HG03460 (cell line): ENCODE results near the gene OXSM.
A peak's percentile ranks its signal among the peaks of the same experiment; 100 is the strongest.

Experiments
- ATAC-seq: cut with Tn5 transposase; IDR thresholded peaks from one replicate; pipeline ENCODE4 v1.9.1; 2021; ENCODE audit not compliant: unreplicated experiment

OXSM gene

DNA sequence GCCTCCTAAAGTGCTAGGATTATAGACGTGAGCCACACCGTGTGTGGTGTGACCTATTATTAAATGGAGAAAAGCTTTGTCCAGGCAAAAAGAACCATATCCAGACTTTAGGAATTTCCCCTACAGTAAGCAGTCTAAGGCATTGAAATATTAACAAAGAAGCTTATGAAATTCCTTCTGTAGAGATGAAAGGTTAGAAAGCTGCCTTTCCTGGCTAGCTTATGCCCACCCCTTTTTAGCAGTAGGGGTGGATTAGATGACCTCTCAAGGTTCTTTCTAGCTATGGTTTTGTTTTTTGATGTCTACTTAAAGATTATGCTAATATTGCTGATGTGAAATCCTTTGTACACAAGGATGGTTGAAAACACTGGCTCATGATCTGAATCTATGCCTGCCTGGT is 13.9 kb downstream of the OXSM start:
- no peak for ATAC-seq

DNA sequence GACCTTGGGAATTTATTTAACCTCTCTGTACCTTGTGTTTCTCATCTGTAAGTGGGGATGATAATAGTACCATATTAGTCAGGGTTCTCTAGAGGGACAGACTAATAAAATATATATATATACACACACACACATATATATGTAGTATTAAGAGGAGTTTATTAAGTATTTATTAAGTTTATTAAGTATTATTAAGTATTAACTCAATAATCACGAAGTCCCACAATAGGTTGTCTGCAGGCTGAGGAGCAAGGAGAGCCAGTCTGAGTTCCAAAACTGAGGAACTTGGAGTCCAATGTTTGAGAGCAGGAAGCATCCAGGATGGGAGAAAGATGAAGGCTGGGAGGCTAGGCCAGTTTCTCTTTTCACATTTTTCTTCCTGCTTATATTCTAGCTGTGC is 14.8 kb downstream of the OXSM start:
- no peak for ATAC-seq

GRCh38 chr3:25812644-25813043 is 22.8 kb downstream of the OXSM start:
- ATAC-seq = no peak

DNA sequence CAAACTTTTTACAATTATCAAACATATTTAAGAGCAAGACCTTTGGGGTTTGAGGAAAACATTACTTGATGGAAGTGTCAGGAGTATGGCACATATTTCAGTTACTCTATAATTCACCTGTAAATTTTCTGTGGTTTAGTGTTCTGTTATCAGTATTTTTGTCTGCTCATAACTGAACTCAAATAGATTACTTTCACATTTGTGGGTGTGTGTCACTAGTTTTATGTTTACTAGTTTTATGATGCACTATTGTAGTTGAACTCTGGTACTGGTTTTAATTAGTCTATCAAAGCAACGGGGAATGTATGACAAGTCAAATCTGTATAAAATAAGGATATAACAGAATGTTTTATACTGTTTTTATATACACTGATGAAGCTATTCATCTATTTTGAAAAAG is 27.2 kb downstream of the OXSM start:
- no peak for ATAC-seq

DNA sequence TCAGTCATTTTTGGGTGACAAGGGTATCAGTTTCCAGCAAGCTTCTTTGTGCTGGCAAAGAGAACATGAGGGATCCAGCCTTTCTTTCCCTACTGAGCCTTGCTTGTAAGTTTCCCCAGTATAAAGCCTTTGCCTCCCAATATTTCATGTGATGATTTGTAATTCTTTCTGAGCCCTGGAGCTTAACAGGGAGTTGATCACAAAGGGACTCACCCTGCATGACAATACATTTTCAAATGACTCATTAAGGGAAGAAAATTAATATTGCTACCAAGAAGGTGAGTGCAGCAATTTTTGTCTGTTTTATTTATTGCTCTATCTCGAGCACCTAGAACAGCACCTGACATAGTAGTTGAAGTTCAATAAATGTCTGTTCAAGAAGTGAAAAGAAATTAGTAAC is 27.7 kb downstream of the OXSM start:
- no peak for ATAC-seq

- ATAC-seq = no peak
Measured at GRCh38 chr3:25818335-25818734, 28.4 kb downstream of the OXSM start.

DNA sequence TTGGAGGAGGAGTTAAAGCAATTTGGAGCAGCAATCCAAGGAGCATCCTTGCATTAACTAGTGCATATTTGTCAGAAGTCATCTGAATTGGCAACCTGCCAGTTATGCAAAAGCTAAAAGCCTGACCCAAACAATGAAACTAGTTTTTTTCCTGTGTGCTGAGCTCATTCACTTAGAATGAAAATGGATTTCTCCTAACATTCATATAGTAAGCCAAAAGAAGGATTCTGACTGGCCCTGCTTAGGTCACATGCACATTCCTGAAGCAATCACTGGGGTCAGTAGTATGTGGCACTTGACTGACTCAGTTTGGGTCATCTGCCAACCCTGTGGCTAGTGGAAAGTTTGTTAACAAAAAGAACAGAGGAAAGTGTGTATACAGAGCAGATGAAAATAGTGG is 30.5 kb downstream of the OXSM start:
- no peak for ATAC-seq

- ATAC-seq = no peak
Measured at GRCh38 chr3:25820816-25821486, 31.1 kb downstream of the OXSM start.

- ATAC-seq = no peak
Measured at GRCh38 chr3:25821746-25822573, 32.1 kb downstream of the OXSM start.

DNA sequence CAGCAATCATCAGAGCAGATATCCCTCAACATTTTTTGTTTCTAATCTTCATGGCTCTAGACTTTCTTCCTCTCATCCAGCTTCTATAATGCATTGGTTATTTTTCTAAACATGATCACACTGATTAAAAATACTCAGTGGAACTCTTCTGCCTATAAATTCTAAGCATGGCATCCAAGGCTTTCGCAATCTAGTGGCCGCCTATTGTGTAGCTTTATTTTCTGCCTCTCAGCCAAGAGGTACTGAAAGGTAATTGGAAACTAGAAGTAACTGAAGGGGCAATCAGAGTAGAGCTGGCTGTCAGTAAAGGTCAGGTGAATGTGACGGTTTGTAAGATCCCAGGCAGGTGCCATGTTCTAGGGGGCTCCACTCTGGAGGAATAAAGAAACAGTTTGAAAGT is 33.4 kb downstream of the OXSM start:
- no peak for ATAC-seq

GRCh38 chr3:25826510-25826909 is 36.6 kb downstream of the OXSM start:
- ATAC-seq = no peak

- no peak for ATAC-seq
Measured at GRCh38 chr3:25830373-25831280, 40.7 kb downstream of the OXSM start.

DNA sequence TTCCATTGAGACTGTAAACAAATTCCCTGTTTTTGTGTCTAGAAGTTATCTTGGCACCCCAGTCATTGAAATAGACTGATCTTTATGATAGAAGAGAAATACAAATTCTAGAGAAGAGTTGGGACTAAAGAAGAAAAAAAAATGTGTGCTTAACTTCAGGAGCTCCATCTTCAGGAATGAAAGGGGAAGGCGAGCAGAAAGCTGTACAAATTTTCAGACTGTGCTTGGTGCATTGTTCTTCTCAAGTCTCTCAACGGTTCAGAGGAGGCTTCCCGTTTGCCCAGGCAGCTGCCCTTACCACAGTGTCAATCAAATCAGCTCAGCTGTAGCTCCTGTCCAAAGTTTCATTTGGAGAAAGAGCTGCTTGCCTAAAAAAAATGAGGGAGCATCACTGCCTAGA is 41.7 kb downstream of the OXSM start:
- ATAC-seq = no peak

DNA sequence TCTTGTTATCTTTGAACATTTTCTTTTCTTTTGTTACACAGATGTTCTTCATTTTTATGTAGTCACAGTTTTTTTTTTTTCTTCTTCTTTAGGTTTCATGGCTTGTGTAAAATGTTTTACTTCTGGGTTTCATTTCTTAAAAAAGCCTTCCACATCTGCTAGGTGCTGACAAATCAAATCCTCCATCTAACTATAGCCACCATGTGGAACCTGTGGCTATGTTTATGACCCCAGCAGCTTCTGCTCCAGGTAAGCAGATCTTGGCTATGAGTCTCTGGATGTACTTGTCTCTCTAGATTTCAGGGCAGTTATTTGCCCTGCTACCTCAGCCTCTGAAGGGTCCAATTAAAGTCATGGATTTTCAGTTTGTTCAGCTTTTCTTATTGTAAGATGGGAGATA is 44.5 kb downstream of the OXSM start:
- peak; percentile 66 for ATAC-seq

DNA sequence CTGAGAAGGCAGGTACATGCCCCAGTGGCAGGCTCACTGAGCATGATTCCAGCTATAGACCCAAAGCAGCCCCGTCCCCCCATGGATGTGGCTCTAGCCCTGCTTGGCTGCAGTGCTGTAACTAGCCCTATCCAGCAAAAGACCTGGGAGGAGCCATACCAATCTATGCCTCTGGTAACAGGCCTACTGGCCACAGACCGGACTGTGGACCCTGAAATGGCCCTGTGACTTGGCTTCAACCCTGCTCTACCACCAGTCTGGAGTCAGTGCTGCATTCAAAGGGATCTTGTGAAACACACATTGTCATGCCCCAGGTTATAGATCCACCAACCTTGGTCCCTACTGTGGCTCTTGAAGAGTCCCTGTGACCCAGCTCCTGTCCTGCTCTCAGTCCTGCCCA is 46.7 kb downstream of the OXSM start:
- ATAC-seq = no peak

GRCh38 chr3:25837038-25837437 is 47.1 kb downstream of the OXSM start:
- no peak for ATAC-seq

GRCh38 chr3:25840099-25840498 is 50.2 kb downstream of the OXSM start:
- ATAC-seq = no peak

- ATAC-seq = no peak
Measured at GRCh38 chr3:25843332-25843731, 53.4 kb downstream of the OXSM start.
